HUES48 (cell line): ENCODE results near the gene ABCB4.

Experiments used
- H3K27ac ChIP-seq: one replicate; pipeline ENCODE4 v1.7.0; 2013; ENCODE audit warnings: low read depth, low read length, inconsistent platforms
- H3K27me3 ChIP-seq: 2 replicates; pipeline ENCODE4 v1.6.1; 2013; ENCODE audit warnings: mild to moderate bottlenecking, low read length; ENCODE audit not compliant: control insufficient read depth, insufficient read depth
- H3K36me3 ChIP-seq: 2 replicates; pipeline ENCODE4 v1.6.1; 2013; ENCODE audit warnings: low read length; ENCODE audit not compliant: control insufficient read depth, insufficient read depth
- H3K4me1 ChIP-seq: 2 replicates; pipeline ENCODE4 v1.6.1; 2013; ENCODE audit warnings: mild to moderate bottlenecking, low read length; ENCODE audit not compliant: control insufficient read depth, insufficient read depth
- H3K4me3 ChIP-seq: 2 replicates; pipeline ENCODE4 v1.5.1; 2013; ENCODE audit warnings: mild to moderate bottlenecking, low read depth, low read length
- H3K9ac ChIP-seq: 2 replicates; pipeline ENCODE4 v1.6.1; 2013; ENCODE audit warnings: mild to moderate bottlenecking, low read depth, low read length, moderate library complexity
- H3K9me3 ChIP-seq: 2 replicates; pipeline ENCODE4 v1.6.1; 2013; ENCODE audit warnings: low read length; ENCODE audit not compliant: control insufficient read depth, insufficient read depth

The ABCB4 gene

GRCh38 chr7:87391020-87391701, 84.3 kb downstream of the ABCB4 start:
- H3K27me3 ChIP-seq, result no peaks in the 10 kb centered on the region
- H3K4me1 ChIP-seq, result no peaks in the 10 kb centered on the region
- no peak overlapping the region for H3K4me3 ChIP-seq
- no peak overlapping the region for H3K27ac ChIP-seq
- H3K36me3 ChIP-seq, result no peaks in the 10 kb centered on the region; the same call in 1 of the 2 replicates
- no peak overlapping the region for H3K9ac ChIP-seq
- no peaks in the 10 kb centered on the region for H3K9me3 ChIP-seq

GRCh38 chr7:87380905-87381304, 94.6 kb downstream of the ABCB4 start:
- Histone ChIP-seq H3K9me3 (no peaks in the 10 kb centered on the region), H3K36me3 (0 out of 2 replicates have a peak, but pooled peaks cover 5% of the 10 kb centered on the region), H3K9ac (no peak overlapping the region), H3K27me3 (no peaks in the 10 kb centered on the region), H3K27ac (no peak overlapping the region), H3K4me1 (no peaks in the 10 kb centered on the region), H3K4me3 (no peak overlapping the region)

GRCh38 chr7:87375662-87376435, 99.6 kb downstream of the ABCB4 start:
- Histone ChIP-seq H3K9me3 (no peaks in the 10 kb centered on the region), H3K4me3 (no peak overlapping the region), H3K27ac (no peak overlapping the region), H3K27me3 (no peaks in the 10 kb centered on the region), H3K4me1 (no peaks in the 10 kb centered on the region), H3K9ac (no peak overlapping the region), H3K36me3 (0 out of 2 replicates have a peak, but pooled peaks cover under 1% of the 10 kb centered on the region)

GRCh38 chr7:87370660-87371180, 104.8 kb downstream of the ABCB4 start:
- 0 out of 2 replicates have a peak, but pooled peaks cover 5% of the 10 kb centered on the region for H3K36me3 ChIP-seq
- H3K4me3 ChIP-seq, result no peak overlapping the region
- no peak overlapping the region for H3K9ac ChIP-seq
- H3K27ac ChIP-seq, result no peak overlapping the region
- no peaks in the 10 kb centered on the region for H3K4me1 ChIP-seq
- no peaks in the 10 kb centered on the region for H3K27me3 ChIP-seq
- H3K9me3 ChIP-seq, result no peaks in the 10 kb centered on the region

GRCh38 chr7:87369216-87369615, 106.3 kb downstream of the ABCB4 start:
- Histone ChIP-seq H3K4me1 (no peaks in the 10 kb centered on the region), H3K4me3 (no peak overlapping the region), H3K27ac (no peak overlapping the region), H3K36me3 (0 out of 2 replicates have a peak, but pooled peaks cover 5% of the 10 kb centered on the region), H3K27me3 (no peaks in the 10 kb centered on the region), H3K9me3 (no peaks in the 10 kb centered on the region), H3K9ac (no peak overlapping the region)

GRCh38 chr7:87364246-87364645, 111.2 kb downstream of the ABCB4 start:
- Histone ChIP-seq H3K4me1 (no peaks in the 10 kb centered on the region), H3K9ac (no peak overlapping the region), H3K4me3 (no peak overlapping the region), H3K36me3 (0 out of 2 replicates have a peak, but pooled peaks cover 2% of the 10 kb centered on the region), H3K27ac (no peak overlapping the region), H3K9me3 (no peaks in the 10 kb centered on the region), H3K27me3 (no peaks in the 10 kb centered on the region)

- Histone ChIP-seq H3K9me3 (no peaks in the 10 kb centered on the region), H3K27ac (no peak overlapping the region), H3K4me1 (no peaks in the 10 kb centered on the region), H3K27me3 (no peaks in the 10 kb centered on the region), H3K9ac (no peak overlapping the region), H3K36me3 (0 out of 2 replicates have a peak, but pooled peaks cover 2% of the 10 kb centered on the region), H3K4me3 (no peak overlapping the region)
Measured at GRCh38 chr7:87363342-87363741, 112.1 kb downstream of the ABCB4 start.

GRCh38 chr7:87361320-87361719, 114.2 kb downstream of the ABCB4 start:
- Histone ChIP-seq H3K9me3 (peaks cover 14% of the 10 kb centered on the region), H3K27me3 (no peaks in the 10 kb centered on the region), H3K27ac (no peak overlapping the region), H3K4me1 (no peaks in the 10 kb centered on the region), H3K36me3 (peaks cover 12% of the 10 kb centered on the region; the same call in 1 of the 2 replicates), H3K4me3 (no peak overlapping the region), H3K9ac (no peak overlapping the region)

- Histone ChIP-seq H3K27ac (no peak overlapping the region), H3K9ac (no peak overlapping the region)
Measured at GRCh38 chr7:87359366-87359765, 116.1 kb downstream of the ABCB4 start.

GRCh38 chr7:87356448-87356847, 119.0 kb downstream of the ABCB4 start:
- Histone ChIP-seq H3K4me3 (no peak overlapping the region), H3K9me3 (peaks cover 54% of the 10 kb centered on the region), H3K9ac (no peak overlapping the region), H3K36me3 (peaks cover 22% of the 10 kb centered on the region; the same call in 1 of the 2 replicates), H3K27ac (no peak overlapping the region), H3K27me3 (no peaks in the 10 kb centered on the region), H3K4me1 (no peaks in the 10 kb centered on the region)

More at GRCh38 chr7:87359366-87359765, 116.1 kb downstream of the ABCB4 start:
- Histone ChIP-seq H3K4me3 (no peak overlapping the region), H3K36me3 (peaks cover 16% of the 10 kb centered on the region; the same call in 1 of the 2 replicates), H3K27me3 (no peaks in the 10 kb centered on the region), H3K4me1 (no peaks in the 10 kb centered on the region), H3K9me3 (peaks cover 31% of the 10 kb centered on the region)

GRCh38 chr7:87354749-87355148, 120.7 kb downstream of the ABCB4 start:
- H3K36me3 ChIP-seq, result peaks cover 34% of the 10 kb centered on the region
- H3K9ac ChIP-seq, result no peak overlapping the region
- peaks cover 63% of the 10 kb centered on the region for H3K9me3 ChIP-seq
- H3K4me3 ChIP-seq, result 0 out of 2 replicates have a peak overlapping the region, but pooled peaks have one; percentile 21
- no peak overlapping the region for H3K27ac ChIP-seq
- no peaks in the 10 kb centered on the region for H3K4me1 ChIP-seq
- no peaks in the 10 kb centered on the region for H3K27me3 ChIP-seq
